Activated CD4-positive, CD25-positive, alpha-beta regulatory T cell treated with anti-CD3 and anti-CD28 coated beads, Interleukin-2, amount 50 U/mL, for 72 hours (primary cell): ENCODE measurements around the gene TTC23.

Experiments used
- DNase-seq: peaks from one replicate; pipeline ENCODE4 v3.0.0; 2021

The TTC23 gene

DNA sequence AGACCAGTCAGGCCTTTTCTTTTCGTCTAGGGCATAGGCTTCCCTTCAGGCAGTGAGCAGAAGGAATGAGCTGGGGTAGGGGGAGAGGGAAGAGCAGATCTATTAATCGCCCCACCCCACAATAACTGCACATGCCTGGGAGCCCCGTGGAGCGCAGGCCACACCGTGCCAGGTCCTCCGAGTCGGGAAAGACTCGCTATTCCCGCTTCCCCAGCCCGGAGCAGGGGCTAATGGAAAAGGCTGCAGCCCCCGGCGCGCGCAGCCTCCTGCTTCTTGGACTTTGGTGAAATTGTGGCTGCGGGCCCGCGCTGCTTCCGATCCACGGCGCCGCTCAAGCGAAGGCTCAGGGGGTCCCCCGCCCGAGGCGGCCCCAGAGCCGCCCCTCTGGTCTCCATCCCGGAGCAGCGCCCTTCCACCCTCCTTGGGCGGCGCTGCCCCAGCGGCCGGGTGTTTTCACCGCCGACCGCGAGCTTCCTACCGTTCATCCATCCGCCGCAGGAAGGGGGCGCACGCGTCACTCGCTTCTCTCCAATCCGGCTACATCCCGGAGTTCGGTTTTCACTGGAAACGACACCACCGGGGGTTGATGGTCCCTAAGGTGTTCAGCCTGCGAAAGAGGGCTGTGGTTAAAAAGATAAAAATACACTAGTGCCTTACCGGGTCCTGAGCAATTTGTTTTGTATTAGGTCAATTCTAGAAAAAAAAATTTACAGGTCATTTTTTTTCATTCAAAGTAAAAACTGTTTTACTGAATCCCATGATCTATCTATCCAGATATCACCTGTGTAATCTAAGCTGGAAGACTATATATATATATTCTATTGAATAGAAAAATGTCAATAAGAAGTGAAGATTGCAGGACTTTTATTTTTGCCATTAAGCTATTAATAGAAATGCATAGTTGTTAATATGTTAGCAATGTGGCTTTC lies 148.9 kb downstream of the TTC23 start:
- peak; percentile 34 for DNase-seq

DNA sequence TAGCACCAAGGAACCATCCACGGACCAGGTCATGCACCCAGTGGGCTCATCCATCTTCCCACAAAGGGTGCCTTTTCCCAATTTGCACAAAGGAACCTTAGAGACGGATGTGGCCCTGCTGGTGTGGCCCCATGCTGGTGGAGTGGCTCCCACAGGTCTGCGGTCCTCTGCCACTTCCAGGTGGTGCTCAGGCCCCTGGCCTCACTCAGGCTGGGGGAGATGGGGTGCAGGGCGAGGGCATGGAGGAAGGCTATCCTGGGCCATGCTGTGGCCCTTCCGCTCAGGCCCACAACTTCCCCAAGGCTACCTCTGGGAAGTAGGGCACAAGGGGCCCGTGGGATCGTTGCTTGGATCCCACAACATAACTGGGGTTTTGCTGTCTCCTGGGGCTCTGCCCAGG lies 149.7 kb downstream of the TTC23 start:
- peak; percentile 12 for DNase-seq

DNA sequence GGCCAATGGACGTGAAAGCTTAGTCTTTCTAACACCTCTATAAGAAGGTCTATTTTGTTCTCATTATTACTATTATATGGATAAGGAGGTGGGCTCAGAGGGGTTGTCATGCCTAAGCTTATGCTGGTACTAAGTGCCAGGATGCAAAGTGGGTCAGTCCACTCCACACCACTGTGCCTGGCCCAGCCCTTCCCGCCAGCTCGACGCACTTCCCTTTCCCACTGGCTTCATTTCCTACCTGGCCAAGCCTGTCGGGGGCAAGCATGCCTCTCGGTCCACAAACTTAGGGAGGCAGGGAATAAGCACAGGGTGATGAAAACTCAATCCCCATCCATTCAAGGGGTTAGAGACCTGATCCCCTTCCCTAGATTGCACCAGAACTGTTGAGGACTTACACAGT lies 150.4 kb downstream of the TTC23 start:
- DNase-seq = peak; percentile 4

DNA sequence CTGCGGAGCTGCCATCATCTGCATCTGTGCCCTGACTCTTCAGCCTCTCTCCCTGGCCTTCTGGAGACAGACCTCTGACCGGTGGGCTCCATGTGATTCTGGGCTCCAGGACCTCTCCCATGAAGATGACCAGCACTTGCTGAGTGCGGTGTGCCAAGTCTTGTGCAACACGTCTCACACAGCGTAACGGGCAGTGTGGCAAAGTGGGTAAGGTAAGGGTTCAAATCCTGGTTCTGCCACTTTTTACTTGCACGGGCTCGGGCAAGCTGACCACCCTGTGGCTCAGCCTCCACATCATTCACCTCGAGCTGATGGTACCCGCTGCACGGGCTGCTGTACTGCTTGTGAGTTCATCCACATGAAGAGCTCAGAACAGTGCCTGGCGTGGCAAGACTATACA lies 151.0 kb downstream of the TTC23 start:
- DNase-seq = peak; percentile 8

DNA sequence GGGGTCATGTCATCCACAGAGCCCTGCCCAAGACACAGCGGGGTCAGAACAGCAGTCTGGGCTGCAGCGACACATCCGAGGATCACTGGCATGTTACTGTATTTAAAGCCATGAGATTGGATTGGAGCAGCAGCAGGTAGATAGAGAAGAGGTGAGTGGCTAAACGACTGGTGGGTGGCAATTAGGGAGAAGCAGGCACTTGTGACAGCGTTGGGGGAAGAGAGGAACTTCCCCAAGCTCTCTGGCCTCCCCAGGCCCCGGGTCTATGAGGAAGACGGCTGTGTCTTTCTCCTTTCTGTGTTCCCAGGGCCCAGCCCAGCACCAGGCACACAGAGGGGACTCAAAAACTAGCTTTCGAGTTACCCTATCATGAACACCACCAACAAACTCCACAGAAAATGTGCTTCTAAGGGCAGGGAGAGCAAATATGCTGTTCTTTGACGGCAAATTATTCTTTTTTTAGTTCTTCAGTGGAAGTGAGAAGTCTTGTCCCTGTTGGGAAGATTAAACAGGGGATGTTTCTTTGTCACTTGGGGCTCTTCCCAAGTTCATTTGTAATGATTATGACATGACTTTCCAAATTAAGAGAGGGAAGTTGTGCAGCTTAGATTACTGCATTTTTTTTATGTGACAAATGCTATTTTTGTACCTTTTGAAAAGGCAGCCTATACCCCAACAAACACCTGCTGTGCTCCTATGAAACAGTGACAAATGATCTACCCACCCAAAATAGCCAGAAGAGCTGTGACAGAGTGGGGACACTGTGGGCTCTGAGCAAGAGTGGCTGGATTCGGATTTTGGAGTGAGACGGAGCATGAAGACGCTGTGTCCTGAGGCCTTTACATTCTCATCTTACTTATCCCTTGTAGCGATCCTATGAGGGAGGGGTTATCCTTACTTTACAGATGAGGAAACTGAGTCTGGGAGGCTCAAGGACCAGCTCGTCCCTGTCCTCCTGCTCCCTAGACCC lies 151.7 kb downstream of the TTC23 start:
- peak; percentile 2 for DNase-seq

DNA sequence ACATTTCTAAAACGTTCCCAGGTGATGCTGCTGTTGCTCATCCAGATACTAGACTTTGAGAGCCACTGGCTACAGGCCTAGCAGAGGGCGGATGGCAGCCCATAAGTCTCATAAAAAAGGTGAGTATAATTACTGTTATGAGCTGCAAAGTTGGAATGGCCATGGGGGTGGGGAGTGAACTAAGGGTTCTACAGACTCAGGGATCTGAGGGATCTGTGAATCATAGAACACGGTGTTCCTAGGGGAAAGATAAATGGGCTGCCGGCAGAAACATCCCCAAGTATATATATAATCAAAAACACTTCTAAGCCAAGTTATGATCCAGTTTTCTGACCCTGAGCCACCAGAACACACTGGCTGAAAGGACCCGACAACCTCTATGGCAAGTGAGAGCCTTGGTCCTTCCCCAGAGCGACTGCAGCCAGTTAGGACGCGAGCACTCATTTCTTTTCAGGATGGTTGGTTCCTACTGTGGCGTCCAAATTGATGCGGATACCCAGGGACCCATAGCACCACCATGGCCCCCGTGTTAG lies 152.4 kb downstream of the TTC23 start:
- DNase-seq = no peak

DNA sequence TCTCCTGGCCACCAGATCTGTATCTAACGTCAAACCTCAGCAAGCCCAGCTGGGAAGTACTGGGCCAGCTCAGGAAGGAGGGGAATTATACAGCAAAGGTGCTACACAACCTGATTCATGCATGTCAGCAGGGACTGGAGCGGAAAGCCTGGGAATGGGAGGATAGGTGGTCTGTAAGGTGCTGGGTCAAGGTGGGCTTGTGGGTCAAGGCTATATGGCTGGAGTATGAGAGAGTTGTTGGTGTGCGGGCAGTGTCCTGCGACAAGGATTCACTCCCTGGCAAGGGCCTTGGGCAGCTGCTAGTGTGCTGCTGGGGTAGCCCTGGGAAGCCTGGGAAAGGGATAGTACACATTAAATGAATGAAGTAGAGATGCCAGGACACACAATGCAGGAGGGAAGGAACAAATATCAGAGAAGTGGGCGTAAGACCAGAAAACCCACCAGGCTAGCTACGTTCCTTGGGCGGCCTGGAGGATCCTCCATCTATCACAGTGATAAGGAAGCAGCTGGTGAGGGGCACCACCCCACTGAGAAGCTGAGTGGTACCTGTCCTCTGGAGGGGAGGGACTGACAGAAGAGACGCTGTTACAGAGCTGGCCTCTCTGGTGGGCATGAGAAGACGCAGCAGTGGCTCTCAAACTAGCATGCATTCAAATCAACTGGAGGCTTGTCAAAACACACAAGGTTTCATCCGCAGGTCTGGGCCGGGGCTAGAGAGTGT lies 153.0 kb downstream of the TTC23 start:
- DNase-seq = peak; percentile 24

DNA sequence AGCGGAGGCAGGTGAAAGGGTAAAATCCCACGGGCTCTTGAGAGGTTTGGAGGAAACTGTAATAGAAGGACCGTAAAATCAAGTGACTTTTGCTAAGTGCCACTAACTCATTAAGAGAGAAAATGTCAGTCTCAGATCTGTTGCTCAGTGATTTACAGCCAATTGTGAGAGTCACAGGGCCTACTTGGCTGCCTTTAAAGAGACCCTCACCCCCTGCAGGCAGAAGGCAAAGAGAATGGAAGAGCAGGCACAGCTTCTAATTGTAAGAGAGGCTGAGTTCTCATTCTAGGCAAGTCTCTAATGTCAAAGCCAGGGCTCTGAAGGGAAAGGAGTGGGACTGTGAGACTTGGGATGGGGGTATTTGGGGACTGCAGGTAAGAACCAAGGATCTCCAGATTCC lies 153.8 kb downstream of the TTC23 start:
- no peak for DNase-seq

DNA sequence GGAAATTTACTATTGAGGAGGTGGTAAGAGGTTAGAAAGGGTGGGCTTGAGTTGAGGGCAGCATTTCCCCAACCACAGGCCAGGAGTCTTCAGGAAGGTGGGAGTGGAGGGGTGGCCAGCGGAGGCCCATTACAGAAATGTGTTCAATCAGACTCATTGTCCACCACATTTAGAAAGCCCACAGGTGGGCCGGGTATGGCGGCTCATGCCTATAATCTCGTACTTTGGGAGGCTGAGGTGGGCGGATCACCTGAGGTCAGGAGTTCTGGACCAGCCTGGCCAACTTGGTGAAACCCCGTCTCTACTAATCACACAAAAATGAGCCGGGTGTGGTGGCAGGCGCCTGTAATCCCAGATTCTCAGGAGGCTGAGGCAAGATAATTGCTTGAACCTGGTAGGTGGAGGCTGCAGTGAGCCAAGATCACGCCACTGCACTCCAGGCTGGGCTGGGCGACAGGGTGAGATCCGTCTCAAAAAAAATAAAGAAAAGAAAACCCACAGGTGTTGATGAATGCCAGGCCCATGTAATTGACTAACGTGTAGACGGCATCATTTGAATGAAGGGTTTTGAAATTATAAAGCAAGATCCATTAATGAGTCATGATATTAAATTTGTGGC lies 156.7 kb downstream of the TTC23 start:
- DNase-seq = peak; percentile 17

DNA sequence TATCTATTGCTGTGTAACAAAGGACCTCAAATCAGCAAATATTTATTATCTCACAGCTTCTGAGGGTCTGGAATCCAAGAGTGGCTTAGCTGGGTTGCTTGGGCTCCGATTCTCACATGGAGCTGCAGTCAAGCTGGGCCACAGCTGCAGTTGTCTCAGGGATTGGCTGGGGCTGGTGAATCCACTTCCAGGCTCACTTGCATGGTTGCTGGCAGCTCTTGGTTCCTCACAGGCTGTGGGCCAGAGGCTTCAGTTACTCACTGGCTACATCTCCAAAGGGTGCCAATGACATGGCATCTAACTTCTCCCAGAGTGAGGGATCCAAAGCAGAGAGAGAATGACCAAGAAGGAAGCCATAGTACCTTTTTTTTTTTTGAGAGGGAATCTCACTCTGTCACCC lies 158.4 kb downstream of the TTC23 start:
- no peak for DNase-seq

DNA sequence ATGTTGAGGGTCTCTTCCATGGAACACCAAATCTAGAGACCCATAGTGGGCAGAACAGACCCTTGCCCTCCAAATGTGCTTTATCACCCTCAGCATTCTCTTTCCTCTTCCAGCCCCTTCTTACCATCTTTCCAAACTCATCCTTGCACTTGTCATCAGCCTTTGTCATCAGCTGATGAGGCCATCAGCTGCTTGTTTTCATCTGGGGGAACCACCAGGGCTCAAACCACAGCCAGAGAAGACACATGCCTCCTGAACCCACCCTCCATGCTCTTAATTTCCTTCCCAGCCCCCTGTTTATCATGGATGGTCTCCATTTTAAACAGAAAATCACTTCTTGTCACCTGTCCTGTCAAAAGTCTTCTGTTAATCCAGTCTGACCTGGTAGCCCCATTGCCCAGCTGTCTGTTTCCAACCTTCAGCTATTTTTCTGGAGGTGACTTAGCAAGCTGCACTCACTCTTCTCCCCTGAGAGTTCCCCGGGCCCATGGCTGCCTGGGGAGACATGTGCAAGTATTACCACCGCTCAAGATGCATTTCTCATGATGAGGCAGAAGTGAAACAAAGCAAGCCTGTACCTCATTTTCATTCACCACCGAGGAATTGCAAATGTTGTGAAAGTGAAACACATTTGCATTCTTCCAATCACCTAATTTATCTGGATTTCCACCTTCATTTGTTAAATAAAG lies 159.2 kb downstream of the TTC23 start:
- peak; percentile 13 for DNase-seq

DNA sequence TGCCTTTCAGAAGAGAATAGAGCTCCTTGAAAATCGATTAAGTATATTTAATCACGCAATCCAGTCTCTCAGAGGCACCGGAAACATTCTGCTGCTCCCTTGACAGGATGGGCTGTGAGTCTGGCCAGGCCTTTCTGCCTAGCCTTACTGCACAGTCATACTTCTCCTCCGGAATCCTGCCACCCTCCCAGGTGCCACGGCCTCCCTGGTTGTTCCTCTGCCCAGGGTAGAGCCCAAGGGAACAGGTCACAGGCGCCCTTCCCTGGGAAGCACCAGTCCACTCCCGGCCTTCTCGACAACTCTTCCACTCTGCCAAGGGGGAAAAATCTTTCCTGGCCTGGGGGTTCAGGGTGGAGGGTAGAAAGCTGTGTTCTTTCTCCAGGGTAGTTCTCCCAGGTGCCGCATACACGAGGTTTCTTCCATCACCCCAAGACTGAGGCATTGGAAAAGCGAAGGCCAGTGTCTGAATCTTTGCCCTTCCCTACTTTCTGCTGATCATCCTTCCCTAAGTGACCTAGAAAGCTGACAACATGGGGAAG lies 161.9 kb downstream of the TTC23 start:
- DNase-seq = peak; percentile 13

DNA sequence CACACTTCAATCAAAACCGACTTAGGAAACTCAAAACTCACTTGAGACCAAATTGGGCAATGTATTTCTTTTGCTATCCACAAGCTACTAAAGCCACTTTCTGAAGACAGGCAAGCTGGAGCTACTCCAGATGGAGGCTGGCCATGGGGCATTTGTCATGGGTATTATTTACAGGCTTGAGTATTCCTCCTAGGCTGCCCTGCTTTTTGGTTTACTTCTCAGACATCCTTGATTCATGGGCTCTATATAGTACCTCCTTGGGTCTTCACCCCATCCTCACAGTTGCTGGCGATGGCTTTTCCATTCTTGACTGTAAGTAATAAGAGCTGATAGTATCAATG lies 163.1 kb downstream of the TTC23 start:
- no peak for DNase-seq
